Superior temporal gyrus (tissue), 1 donor: ENCODE data around the gene TSTD2.
"Not testable (repeated sequence)": the region's sequence is repeated elsewhere in the genome, so short reads cannot be mapped to it uniquely, and the experiment has no call there.

Experiments
- DNase-seq: peaks from one replicate; pipeline ENCODE4 v3.0.0-alpha.2; 2016; ENCODE audit errors: extremely low spot score

The TSTD2 gene

DNA sequence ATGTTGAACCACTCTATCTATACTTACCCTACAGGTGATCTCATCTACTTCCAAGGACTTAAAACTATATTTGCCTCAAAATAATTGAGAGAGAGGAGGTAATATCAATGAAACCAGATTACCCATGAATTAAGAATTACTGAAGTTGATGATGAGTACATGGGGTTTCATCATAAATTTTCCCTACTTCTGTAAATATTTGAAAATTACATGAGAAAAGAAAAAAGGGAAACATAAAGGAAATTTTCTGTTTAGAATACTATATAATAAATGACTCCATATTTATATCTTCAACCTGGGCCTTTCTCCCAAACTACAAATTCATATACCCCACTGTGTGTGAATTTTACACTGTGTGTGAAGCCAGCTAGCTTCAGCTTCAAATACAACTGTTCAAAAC is 2.6 kb downstream of the TSTD2 start:
- no peak for DNase-seq

DNA sequence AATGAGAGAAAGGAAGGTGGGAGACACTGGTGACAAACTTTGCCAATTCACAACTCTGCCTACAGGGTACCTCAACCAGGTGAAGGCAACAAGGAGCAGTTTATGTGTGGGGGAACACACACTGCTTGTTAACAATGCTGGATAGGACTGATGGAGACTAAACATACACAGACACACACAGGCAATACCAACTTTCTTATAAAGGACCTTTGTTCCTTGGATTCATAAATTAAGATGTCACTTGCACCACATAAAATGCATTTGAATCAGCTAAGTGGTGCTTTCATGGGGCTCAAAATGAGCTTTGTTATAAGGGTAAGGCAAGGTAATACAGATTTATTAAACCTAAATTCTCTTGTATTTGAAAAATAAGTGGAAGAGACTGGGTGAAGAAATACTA is 4.0 kb downstream of the TSTD2 start:
- no peak for DNase-seq

- no peak for DNase-seq
These were observed 4.5 kb downstream of the TSTD2 start for GRCh38 chr9:97628668-97629067.

- DNase-seq, result no peak
These were observed 5.5 kb downstream of the TSTD2 start for GRCh38 chr9:97627624-97628023.

DNA sequence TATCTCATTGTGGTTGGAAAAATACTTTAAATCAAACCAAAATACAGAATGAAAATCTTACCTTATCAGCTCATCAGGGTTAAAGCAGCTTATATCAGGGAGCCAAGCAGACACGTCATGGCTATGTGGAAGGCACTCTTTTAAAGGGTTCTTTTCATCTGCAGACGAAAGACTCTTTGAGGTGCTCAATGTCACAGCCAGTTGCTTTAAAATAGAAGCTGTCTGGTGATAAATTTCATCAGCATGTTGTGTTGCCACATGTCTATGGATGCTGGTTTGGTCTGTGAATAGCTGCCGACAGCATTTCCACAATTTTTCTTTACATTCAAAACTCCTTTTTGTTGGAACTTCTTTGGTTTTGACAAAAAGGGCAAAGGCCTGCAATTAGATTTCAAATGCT is 7.5 kb downstream of the TSTD2 start:
- no peak for DNase-seq

DNA sequence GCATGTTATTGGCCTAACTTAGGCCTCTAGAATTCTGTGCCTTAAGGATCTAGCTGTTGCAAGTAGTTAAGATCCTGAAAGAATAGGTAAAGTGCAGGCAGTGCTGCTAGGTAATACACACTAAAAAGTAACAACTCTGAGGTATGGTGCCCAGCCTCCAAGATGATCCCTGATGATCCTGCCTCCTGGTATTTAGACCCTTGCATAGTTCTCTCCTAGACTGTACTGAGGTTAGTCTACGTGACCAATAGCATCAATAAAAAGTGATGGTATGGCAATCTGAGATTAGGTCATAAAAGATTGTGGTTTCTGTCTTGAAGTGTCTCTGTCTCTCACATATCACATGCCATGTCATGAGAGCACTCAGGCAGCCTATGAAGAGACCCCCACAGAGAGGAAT is 9.2 kb downstream of the TSTD2 start:
- DNase-seq, result no peak

GRCh38 chr9:97622483-97622882 is 10.7 kb downstream of the TSTD2 start:
- not testable (repeated sequence) for DNase-seq

GRCh38 chr9:97620063-97620462 is 13.1 kb downstream of the TSTD2 start:
- not testable (repeated sequence) for DNase-seq

DNA sequence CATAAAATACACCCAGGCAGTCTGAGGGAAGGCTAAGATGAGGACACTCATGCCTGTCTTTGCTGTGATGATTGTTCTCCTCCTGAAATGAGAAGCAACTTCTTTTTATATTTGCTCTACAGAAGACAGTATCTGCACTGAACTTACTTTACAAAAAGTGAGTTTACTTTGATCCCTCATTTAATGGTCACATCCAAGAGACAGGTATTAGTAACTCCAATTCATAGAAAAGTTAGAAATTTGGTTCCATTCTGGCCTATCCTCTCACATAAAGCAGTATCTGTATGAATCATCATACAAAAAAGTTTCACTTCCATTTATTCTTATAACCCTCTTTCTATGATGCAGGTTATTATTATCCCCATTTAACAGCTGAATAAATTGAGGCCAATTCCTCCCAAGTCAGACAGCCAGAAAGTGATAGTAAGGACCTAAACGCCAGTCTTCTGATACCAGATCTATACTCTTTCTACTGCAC is 15.2 kb downstream of the TSTD2 start:
- DNase-seq, result no peak

DNA sequence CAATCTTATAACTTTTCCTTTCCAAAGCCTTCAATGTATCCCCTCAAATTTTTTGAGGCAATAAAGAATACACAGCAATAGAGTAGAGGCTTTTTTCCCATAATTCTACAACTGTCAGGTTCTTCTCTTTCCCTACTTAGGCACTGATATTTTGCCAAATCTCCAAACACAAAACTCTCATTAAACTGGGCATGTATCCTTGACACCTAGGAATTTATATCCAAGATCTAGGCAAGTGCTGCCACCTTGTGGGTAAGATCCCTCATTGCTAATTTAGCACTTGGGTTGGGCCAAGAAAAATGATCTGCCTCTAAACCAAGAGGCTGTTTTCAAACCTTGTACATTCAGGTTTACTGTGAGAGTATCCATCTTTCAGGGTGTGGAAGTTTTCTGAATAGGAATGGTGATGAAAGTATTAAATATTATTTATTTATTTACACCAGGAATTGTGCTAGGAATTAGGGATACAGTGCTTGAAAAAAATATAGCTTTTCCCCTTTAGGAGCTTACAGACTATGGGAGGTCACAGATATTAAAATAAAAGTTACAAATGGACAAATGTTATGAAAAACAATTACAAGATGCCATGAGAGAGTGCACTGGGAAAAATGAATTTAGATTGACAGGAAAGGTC is 17.6 kb downstream of the TSTD2 start:
- DNase-seq, result peak; percentile 96

- DNase-seq, result no peak
These were observed 28.1 kb downstream of the TSTD2 start for GRCh38 chr9:97604901-97605645.

GRCh38 chr9:97602430-97602829 is 30.7 kb downstream of the TSTD2 start:
- DNase-seq, result no peak

GRCh38 chr9:97601228-97601898 is 31.8 kb downstream of the TSTD2 start:
- no peak for DNase-seq

GRCh38 chr9:97600531-97601227 is 32.5 kb downstream of the TSTD2 start:
- DNase-seq, result no peak

DNA sequence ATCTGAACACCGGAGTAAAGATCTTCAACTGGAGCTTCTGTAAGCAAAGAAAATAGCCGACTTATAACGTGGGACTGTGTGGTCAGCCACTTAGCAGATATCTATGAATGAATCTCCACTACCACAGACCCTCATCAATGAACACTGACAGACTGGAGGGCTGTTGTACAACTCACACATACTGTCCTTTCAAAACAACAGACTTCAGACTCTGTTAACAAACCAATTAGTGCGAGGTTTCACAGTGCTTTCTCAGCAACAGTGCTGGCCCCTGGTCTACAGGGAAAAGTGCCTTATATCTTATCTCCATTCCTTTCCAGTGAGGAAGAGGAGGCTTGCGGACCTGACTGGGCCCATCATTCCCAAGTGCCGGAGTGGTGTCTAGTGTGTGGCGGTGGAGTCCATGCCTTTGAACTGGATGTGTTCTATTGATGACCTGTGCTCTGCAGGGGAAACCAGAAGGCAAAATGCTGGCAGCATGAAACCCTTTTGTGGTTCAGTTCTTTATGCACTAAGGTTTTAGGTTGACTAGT is 33.8 kb downstream of the TSTD2 start:
- no peak for DNase-seq

GRCh38 chr9:97598461-97599288 is 34.5 kb downstream of the TSTD2 start:
- peak; percentile 92 for DNase-seq

GRCh38 chr9:97596906-97597305 is 36.3 kb downstream of the TSTD2 start:
- DNase-seq, result peak; percentile 33

- DNase-seq, result no peak
These were observed 38.7 kb downstream of the TSTD2 start for GRCh38 chr9:97594381-97594921.

- peak; percentile 45 for DNase-seq
These were observed 39.2 kb downstream of the TSTD2 start for GRCh38 chr9:97593960-97594359.

DNA sequence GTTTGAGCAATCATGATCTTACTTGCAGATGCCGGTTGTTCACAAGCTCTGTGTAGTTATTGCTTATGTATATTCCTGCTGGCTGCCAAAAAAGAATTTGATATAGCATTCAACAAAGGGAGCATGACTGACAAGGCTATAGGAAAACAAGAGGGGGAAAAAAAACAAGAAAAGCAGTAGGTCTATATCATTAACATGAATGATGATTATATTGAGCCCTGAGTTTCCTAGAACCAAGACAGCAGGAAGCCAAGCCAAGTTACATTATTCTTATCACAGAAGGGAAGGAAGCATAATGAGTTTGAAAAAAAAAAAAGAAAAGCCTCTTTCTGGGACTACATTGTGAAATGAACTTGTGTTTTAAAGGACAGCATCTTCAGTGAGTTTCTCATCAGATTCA is 41.0 kb downstream of the TSTD2 start:
- no peak for DNase-seq

DNA sequence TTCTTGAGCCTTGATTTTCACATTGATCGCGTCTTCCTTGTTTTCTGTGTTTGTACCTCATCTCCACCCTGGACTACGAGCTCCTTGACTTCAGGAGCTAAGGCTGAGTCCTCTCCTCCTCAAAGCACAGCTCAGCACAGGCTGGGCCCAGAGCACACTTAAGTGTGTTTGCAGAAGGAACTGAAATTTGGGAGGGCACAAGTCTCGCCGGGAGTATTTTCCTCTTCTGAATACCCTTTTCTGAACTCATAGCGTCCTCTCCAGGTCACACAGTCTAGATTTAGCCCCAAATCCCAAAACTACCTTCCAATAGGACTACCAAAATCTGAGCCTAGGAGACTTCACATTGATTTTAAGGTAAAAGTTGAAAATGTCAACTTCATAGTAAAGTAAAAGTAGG is 41.6 kb downstream of the TSTD2 start:
- no peak for DNase-seq
